ENCODE measurements around the gene VSTM4.

- no peak for TF ChIP-seq EGR1 (IDR thresholded peaks at IDR 0.05; ENCODE audit: low read depth)
- TF ChIP-seq EZH2 (IDR thresholded peaks at IDR 0.05) = no peak
- TF ChIP-seq POLR2AphosphoS5 (IDR thresholded peaks at IDR 0.05; ENCODE audit: low read depth, low read length) = no peak
- no peak for TF ChIP-seq JUND (IDR thresholded peaks at IDR 0.05)
- TF ChIP-seq POLR2A (IDR thresholded peaks at IDR 0.05; ENCODE audit: borderline replicate concordance, extremely low read depth, insufficient read depth, insufficient read length) = no peak
- no peak for TF ChIP-seq CTCF (IDR thresholded peaks at IDR 0.05 in 2 of 3, conservative IDR thresholded peaks at IDR 0.05 in 1 of 3; ENCODE audit: borderline replicate concordance in 1 of 3, insufficient read depth in 1 of 3, low read depth in 2 of 3, low read length in 2 of 3)
- no peak for TF ChIP-seq REST (IDR thresholded peaks at IDR 0.05; ENCODE audit: low read depth)
- no peak for TF ChIP-seq ZBTB33 (IDR thresholded peaks at IDR 0.05; ENCODE audit: extremely low read depth, insufficient replicate concordance, low read length)
- TF ChIP-seq ZNF274 (IDR thresholded peaks at IDR 0.05; ENCODE audit: low read depth, low read length) = no peak
- TF ChIP-seq SIN3A (IDR thresholded peaks at IDR 0.05; ENCODE audit: low read depth) = no peak
- TF ChIP-seq FOSL1 (IDR thresholded peaks at IDR 0.05; ENCODE audit: low read depth) = no peak
Observed at GRCh38 chr10:49023071-49023470, 92.3 kb downstream of the VSTM4 start.
